HG03521 (cell line): Measurements from ENCODE around the gene PIGW.

ENCODE experiments used
- ATAC-seq: cut with Tn5 transposase; IDR thresholded peaks from one replicate; pipeline ENCODE4 v1.9.1; 2021; ENCODE audit warnings: mild to moderate bottlenecking, moderate library complexity; ENCODE audit not compliant: unreplicated experiment

The PIGW gene

DNA sequence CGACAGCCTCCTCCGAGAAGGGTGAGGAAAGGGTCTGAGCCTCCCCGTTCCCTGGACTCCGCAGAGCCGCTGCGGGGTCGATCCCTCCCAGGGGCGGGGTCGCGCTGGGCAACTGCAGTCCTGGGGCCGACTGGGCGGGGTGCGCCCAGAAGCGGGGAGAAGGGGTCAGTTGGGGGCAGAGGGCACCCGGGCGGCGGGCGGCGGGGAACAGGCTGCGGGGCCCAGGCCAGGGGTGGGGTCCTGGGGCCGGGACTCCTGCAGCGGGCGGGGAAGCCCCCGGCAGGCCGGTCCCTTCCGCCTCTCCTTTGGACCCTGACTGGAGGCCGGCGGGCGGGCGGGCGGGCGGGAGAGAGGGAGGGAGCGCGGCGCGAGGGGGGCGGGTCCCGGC is 10.3 kb downstream of the PIGW start:
- peak; percentile 35 for ATAC-seq

- peak; percentile 73 for ATAC-seq
Observed at GRCh38 chr17:36545465-36546417, 11.0 kb downstream of the PIGW start.

- no peak for ATAC-seq
Observed at GRCh38 chr17:36546418-36547093, 11.8 kb downstream of the PIGW start.

DNA sequence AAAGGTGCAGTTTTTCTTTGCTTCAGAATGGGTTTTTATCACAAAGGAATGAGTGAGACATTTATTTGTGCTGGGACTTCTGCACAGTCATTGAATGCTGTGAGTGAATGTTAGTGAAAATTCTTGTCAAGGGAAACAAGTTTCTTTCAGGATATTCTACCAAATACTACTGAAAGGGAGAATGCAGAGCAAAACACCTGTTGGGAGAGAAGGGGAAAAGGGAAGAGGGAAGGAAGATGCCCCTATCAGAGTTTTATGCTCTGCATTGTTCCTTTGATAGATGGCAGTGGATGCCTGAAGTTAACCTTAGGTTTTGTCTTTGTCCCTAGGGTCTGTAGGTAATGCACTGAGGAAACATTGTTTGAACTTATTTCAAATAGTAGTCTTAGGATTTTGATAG is 13.0 kb downstream of the PIGW start:
- no peak for ATAC-seq

DNA sequence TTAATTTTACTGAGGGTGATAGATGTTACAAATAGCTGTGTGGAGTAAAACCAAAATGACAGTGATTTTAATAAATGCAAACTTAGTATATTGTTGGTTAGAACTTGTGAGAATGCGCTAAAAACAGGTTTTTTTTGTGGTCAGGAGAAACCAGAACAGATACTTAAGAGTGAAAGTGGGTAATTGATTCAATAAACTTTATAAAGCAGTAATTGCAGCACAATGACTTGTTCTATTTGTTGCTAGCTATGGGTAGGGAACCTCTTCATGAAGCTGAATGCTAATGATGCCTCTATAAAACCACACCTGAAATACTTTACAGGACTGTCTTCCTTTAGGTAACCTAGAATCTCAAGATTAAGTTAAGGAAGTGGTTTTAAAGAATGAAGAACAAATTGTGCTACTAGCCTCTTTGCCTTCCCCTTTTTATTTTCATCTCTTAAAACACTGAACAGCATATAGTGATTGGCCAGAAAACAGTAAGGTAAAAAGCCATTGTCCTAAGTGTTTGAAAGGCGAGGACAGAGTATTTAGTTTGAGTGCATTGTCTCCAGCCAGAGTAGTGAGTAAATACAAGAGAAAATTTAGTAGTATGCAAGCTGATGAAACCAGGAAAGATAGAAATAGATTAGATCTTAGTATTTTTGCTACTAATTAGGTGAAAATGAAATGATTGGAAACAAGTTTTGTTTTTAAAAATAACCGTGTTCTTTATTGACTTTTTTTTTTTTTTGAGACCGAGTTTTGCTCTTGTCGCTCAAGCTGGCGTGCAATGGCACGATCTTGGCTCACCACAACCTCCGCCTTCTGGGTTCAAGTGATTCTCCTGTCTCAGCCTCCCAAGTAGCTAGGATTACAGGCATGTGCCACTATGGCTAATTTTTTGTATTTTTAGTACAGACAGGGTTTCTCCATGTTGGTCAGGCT is 16.0 kb downstream of the PIGW start:
- no peak for ATAC-seq

DNA sequence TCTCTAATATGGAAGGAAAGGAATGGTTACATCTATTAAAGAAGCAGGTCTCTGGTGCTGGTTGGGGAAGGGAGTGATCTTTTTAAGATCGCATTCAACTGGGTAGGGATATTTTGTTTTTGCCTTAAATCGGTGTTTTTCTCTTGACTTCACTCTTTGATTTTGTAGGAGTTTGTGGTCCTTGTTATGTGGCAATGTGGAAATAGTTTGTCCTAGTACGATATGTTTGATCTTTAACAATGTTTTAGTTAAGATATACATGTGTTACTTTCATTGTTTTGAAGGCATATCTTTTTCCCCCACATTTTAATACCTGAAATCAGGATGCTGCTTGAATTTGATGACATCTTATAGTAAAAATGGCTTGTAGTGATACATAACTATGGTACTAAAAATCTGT is 18.7 kb downstream of the PIGW start:
- ATAC-seq: no peak

- ATAC-seq: no peak
Observed at GRCh38 chr17:36566081-36566480, 31.3 kb downstream of the PIGW start.

DNA sequence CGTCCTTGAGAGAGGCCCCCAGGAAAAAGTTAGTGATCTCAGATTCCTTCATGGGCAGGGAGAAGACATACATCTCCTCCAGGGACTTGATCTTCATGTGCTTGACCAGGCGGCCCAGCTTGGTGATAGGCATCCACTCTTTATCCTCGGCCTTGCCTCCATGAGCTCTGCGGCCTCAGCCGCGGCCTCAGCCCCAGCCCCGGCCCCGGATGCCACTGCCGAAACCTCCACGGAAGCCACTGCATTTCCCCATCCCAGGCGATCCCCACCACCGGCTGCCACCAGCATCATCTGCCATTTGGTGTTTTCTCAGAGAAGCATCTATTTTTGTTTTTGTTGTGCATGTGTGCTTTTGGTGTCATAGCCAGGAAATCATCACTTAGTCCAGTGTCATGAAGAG is 40.2 kb downstream of the PIGW start:
- ATAC-seq: no peak

- no peak for ATAC-seq
Observed at GRCh38 chr17:36576793-36577192, 42.0 kb downstream of the PIGW start.

DNA sequence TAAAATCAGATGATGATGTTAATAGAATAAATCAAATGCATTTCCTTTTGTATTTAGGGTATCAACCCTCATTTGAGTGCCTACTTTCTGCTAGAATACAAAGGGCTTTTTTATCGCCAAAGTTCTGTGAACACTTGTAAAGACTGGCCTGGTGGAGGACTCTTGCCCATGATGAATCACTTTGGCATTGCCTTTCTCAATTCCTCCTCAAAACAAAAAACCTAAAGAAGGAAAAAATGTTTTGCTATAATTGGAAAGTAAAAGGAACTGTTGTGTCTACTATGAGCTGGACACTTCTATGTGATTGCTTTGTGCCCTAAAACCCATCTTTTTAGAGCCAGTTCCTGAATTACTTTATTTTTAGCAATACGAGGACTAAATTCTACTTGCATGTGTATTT is 43.9 kb downstream of the PIGW start:
- ATAC-seq: no peak

DNA sequence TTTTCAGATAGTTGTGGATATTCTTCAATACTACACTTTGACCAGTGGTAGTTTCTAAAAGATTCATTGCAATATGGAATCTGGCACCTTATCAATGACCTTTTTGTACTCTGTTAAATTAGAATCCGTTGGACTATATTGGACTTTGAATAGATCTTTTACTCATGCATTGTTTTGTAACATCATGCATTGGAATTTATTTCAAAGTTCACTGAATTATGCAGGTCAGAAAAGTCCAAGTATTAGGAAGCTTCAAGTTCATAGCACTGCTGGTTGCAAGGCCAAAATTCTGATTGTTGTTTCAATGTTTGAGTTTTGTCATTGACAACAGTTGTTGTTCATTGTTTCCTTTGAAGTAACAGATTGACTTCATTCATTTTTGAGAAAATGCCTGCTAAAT is 49.0 kb downstream of the PIGW start:
- ATAC-seq: no peak

DNA sequence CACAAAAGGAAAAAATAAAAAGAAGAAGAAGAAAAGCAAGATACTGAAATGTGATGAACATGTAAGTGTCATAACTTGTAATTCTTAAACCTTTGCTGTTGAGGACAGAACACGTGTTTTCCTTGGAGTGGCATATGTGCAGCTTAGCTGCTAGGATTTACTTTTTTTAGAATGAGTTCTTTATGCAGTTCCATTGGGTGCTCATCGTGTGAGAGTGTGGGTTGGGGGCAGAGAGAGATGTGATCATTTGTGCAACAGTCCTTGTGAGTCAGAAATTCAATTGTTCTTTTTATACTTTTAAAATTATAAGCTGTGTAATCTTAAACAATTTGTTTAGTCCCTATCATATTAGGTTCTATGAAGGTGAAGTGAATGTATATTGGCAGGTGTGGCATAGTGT is 51.4 kb downstream of the PIGW start:
- ATAC-seq: no peak
